ENCODE results near the gene ST3GAL2. TPM values are rescaled to one million over a fixed set of nuclear protein-coding genes. Genes with fewer than 3 reads are reported as not detected.
"Not testable (repeated sequence)": the region's sequence is repeated elsewhere in the genome, so short reads cannot be mapped to it uniquely, and the experiment has no call there.

ST3GAL2 gene
- total RNA-seq, 3 donors from 2014 or later = 7.8 to 13.4 (median 11.5) TPM

- TF ChIP-seq POLR2A (IDR thresholded peaks at IDR 0.05) (no peak), CTCF (IDR thresholded peaks at IDR 0.05) (no peak), POLR2AphosphoS5 (IDR thresholded peaks at IDR 0.05) (no peak)
- H3K4me1 ChIP-seq = no peaks in the 10 kb centered on the region
- DNase-seq (ENCODE audit: low spot score in 2 of 2) = no peak
- no peaks in the 10 kb centered on the region for H3K36me3 ChIP-seq
- no peak overlapping the region for H3K4me3 ChIP-seq
- H3K9me3 ChIP-seq = no peaks in the 10 kb centered on the region
- peak overlapping the region in 1 of 2 donors; percentile 62 for H3K27ac ChIP-seq
- intact Hi-C loops (cut with DNase I; ENCODE audit: low total_unique reads) = no loop called here
- no peaks in the 10 kb centered on the region for H3K27me3 ChIP-seq
These were observed 48.1 kb downstream of the ST3GAL2 start for GRCh38 chr16:70390774-70391173.

- H3K36me3 ChIP-seq = no peaks in the 10 kb centered on the region
- intact Hi-C loops (cut with DNase I; ENCODE audit: low total_unique reads) = no loop called here
These were observed 50.8 kb downstream of the ST3GAL2 start for GRCh38 chr16:70388006-70388680.

GRCh38 chr16:70386289-70386986 lies 52.5 kb downstream of the ST3GAL2 start:
- H3K9me3 ChIP-seq; H3K27ac ChIP-seq; H3K27me3 ChIP-seq; H3K4me3 ChIP-seq; H3K4me1 ChIP-seq; DNase-seq (ENCODE audit: low spot score in 2 of 2); H3K36me3 ChIP-seq; intact Hi-C loops (cut with DNase I; ENCODE audit: low total_unique reads): not testable (repeated sequence)

More at GRCh38 chr16:70388006-70388680, 50.8 kb downstream of the ST3GAL2 start:
- H3K4me3 ChIP-seq = no peak overlapping the region
- H3K27ac ChIP-seq = no peak overlapping the region
- H3K4me1 ChIP-seq = no peaks in the 10 kb centered on the region
- no peak for DNase-seq (ENCODE audit: low spot score in 2 of 2)
- H3K27me3 ChIP-seq = no peaks in the 10 kb centered on the region
- no peaks in the 10 kb centered on the region for H3K9me3 ChIP-seq
- no peak for TF ChIP-seq POLR2AphosphoS5 (IDR thresholded peaks at IDR 0.05)
- no peak for TF ChIP-seq POLR2A (IDR thresholded peaks at IDR 0.05)
- TF ChIP-seq CTCF (IDR thresholded peaks at IDR 0.05) = no peak

- Histone ChIP-seq H3K4me1 (peaks cover 0 to 9% of the 10 kb centered on the region in 2 donors), H3K9me3 (no peaks in the 10 kb centered on the region), H3K27me3 (no peaks in the 10 kb centered on the region), H3K36me3 (no peaks in the 10 kb centered on the region), H3K27ac (no peak overlapping the region), H3K4me3 (no peak overlapping the region)
- TF ChIP-seq CTCF (IDR thresholded peaks at IDR 0.05) (no peak), POLR2A (IDR thresholded peaks at IDR 0.05) (no peak), POLR2AphosphoS5 (IDR thresholded peaks at IDR 0.05) (no peak)
- intact Hi-C loops (cut with DNase I; ENCODE audit: low total_unique reads) = no loop called here
- no peak for DNase-seq (ENCODE audit: low spot score in 2 of 2)
These were observed 55.4 kb downstream of the ST3GAL2 start for GRCh38 chr16:70383421-70383960.

GRCh38 chr16:70381604-70382342 lies 57.1 kb downstream of the ST3GAL2 start:
- intact Hi-C loops (cut with DNase I; ENCODE audit: low total_unique reads) = no loop called here
- H3K9me3 ChIP-seq = no peaks in the 10 kb centered on the region
- H3K4me1 ChIP-seq = peaks cover 0 to 9% of the 10 kb centered on the region in 2 donors
- no peaks in the 10 kb centered on the region for H3K36me3 ChIP-seq
- H3K4me3 ChIP-seq = peak overlapping the region; percentile 59 to 80 (median 78)
- H3K27ac ChIP-seq = peak overlapping the region; percentile 74 to 90
- no peak for DNase-seq (ENCODE audit: low spot score in 2 of 2)
- no peaks in the 10 kb centered on the region for H3K27me3 ChIP-seq
- TF ChIP-seq CTCF (IDR thresholded peaks at IDR 0.05) (no peak), POLR2A (IDR thresholded peaks at IDR 0.05) (peak; percentile 5), POLR2AphosphoS5 (IDR thresholded peaks at IDR 0.05) (peak in 2 of 3 donors; percentile 38 to 39)
